ENCODE measurements around the gene ADD3. TPM values are rescaled to one million over a fixed set of nuclear protein-coding genes. Genes with fewer than 3 reads are reported as not detected.
A peak's percentile ranks its signal among the peaks of the same experiment; 100 is the strongest.

The ADD3 gene
- total RNA-seq (206 and 216 TPM in 2 replicates), polyA plus RNA-seq (83.2 and 88.6 TPM in 2 replicates)

- H3K4me3 ChIP-seq, result peak within 1 kb of the TSS; percentile 84
- TF ChIP-seq EZH2 (IDR thresholded peaks at IDR 0.05; ENCODE audit: borderline replicate concordance) (no peak), EZH2phosphoT487 (IDR thresholded peaks at IDR 0.05; ENCODE audit: low read depth, severe bottlenecking, unreplicated experiment) (no peak), CTCF (IDR thresholded peaks at IDR 0.05; ENCODE audit: poor library complexity) (no peak)
- peaks cover 67% of the 10 kb centered on the region for H3K79me2 ChIP-seq
- H3K27ac ChIP-seq, result peak within 1 kb of the TSS; percentile 98
- H3K27me3 ChIP-seq, result no peaks in the 10 kb centered on the region
- H2AFZ ChIP-seq, result peak within 1 kb of the TSS; percentile 69
- no peaks in the 10 kb centered on the region for H3K36me3 ChIP-seq (replicated peaks; ENCODE audit: insufficient read depth, low read depth)
- H4K20me1 ChIP-seq (ENCODE audit: insufficient read depth, poor library complexity, severe bottlenecking), result peaks cover 22% of the 10 kb centered on the region
- H3K4me2 ChIP-seq, result peak within 1 kb of the TSS; percentile 85
- H3K9me2 ChIP-seq (replicated peaks; ENCODE audit: insufficient read depth), result no peaks in the 10 kb centered on the region
- no peaks in the 10 kb centered on the region for H3K9me3 ChIP-seq (ENCODE audit: low read depth)
- DNase-seq (ENCODE audit: low spot score), result peak; percentile 99
- peaks cover 53% of the 10 kb centered on the region for H3K4me1 ChIP-seq (ENCODE audit: insufficient read depth)
- under 1% methylated on average over 42 of the region's 83 CpGs for WGBS (ENCODE audit: low lambda C conversion rate, missing lambda C conversion rate)
These were observed at the start of gene ADD3 for GRCh38 chr10:110007701-110008517. Gene ADD3 (plus strand): TSS chr10:110007984. CDS start chr10:110100654, 92,670 bp downstream.

GRCh38 chr10:109958059-109958458, 49.7 kb upstream of the ADD3 start:
- Histone ChIP-seq H3K79me2 (no peaks in the 10 kb centered on the region), H3K27ac (no peak overlapping the region), H3K27me3 (no peaks in the 10 kb centered on the region), H3K4me1 (ENCODE audit: insufficient read depth) (peaks cover 15% of the 10 kb centered on the region), H4K20me1 (ENCODE audit: insufficient read depth, poor library complexity, severe bottlenecking) (no peaks in the 10 kb centered on the region), H3K36me3 (replicated peaks; ENCODE audit: insufficient read depth, low read depth) (no peaks in the 10 kb centered on the region), H3K9me2 (replicated peaks; ENCODE audit: insufficient read depth) (no peaks in the 10 kb centered on the region), H3K4me3 (no peak overlapping the region), H3K9me3 (ENCODE audit: low read depth) (no peaks in the 10 kb centered on the region), H3K4me2 (no peak overlapping the region), H2AFZ (no peak overlapping the region)
- no peak for DNase-seq (ENCODE audit: low spot score)
- WGBS (ENCODE audit: low lambda C conversion rate, missing lambda C conversion rate), result 74% methylated on average over 2 of the region's 2 CpGs
- TF ChIP-seq EZH2phosphoT487 (IDR thresholded peaks at IDR 0.05; ENCODE audit: low read depth, severe bottlenecking, unreplicated experiment) (no peak), EZH2 (IDR thresholded peaks at IDR 0.05; ENCODE audit: borderline replicate concordance) (no peak), CTCF (IDR thresholded peaks at IDR 0.05; ENCODE audit: poor library complexity) (no peak)

- Histone ChIP-seq H3K36me3 (replicated peaks; ENCODE audit: insufficient read depth, low read depth) (no peaks in the 10 kb centered on the region), H3K9me2 (replicated peaks; ENCODE audit: insufficient read depth) (no peaks in the 10 kb centered on the region), H3K4me1 (ENCODE audit: insufficient read depth) (peaks cover 18% of the 10 kb centered on the region), H3K4me2 (no peak overlapping the region), H3K27me3 (no peaks in the 10 kb centered on the region), H4K20me1 (ENCODE audit: insufficient read depth, poor library complexity, severe bottlenecking) (no peaks in the 10 kb centered on the region), H3K79me2 (no peaks in the 10 kb centered on the region), H3K27ac (peak overlapping the region; percentile 45), H3K9me3 (ENCODE audit: low read depth) (no peaks in the 10 kb centered on the region), H3K4me3 (no peak overlapping the region), H2AFZ (no peak overlapping the region)
- WGBS (ENCODE audit: low lambda C conversion rate, missing lambda C conversion rate), result 94% methylated on average over 8 of the region's 8 CpGs
- TF ChIP-seq CTCF (IDR thresholded peaks at IDR 0.05; ENCODE audit: poor library complexity) (no peak), EZH2phosphoT487 (IDR thresholded peaks at IDR 0.05; ENCODE audit: low read depth, severe bottlenecking, unreplicated experiment) (no peak), EZH2 (IDR thresholded peaks at IDR 0.05; ENCODE audit: borderline replicate concordance) (no peak)
- no peak for DNase-seq (ENCODE audit: low spot score)
These were observed 48.3 kb upstream of the ADD3 start for GRCh38 chr10:109959259-109960145.

Measured in hepatocyte (in vitro differentiated cells).